PFSK-1 (cell line): ENCODE measurements around the gene ENC1.

Source experiments
- FOXP2 ChIP-seq: optimal IDR thresholded peaks from 2 replicates; pipeline ENCODE3; 2011; ENCODE audit warnings: borderline replicate concordance, control low read depth, inconsistent platforms; ENCODE audit not compliant: insufficient read depth; ENCODE audit errors: extremely low read length, extremely low read depth
- POLR2AphosphoS5 ChIP-seq: IDR thresholded peaks from 2 replicates; pipeline ENCODE4 v1.6.1; 2012; ENCODE audit warnings: low read depth, mild to moderate bottlenecking, control low read depth, low read length, moderate library complexity
- SIN3A ChIP-seq: IDR thresholded peaks from 2 replicates; pipeline ENCODE4 v1.6.1; 2012; ENCODE audit warnings: mild to moderate bottlenecking, low read length, moderate library complexity, borderline replicate concordance; ENCODE audit not compliant: insufficient read depth
- TAF1 ChIP-seq: IDR thresholded peaks from 2 replicates; pipeline ENCODE4 v1.6.1; 2012; ENCODE audit warnings: low read length, control low read depth, borderline replicate concordance; ENCODE audit not compliant: insufficient read depth
- TF ChIP-seq, protein P1 (sequence below), 2 experiments: IDR thresholded peaks; 2 replicates each; pipeline versions ENCODE4 v1.6.1 to v1.8.0; 2011 to 2012; ENCODE audit warnings: low read depth in 2 of 2, low read length in 2 of 2, control low read depth in 1 of 2, inconsistent platforms in 1 of 2, mild to moderate bottlenecking in 1 of 2, moderate library complexity in 1 of 2; ENCODE audit not compliant: insufficient read depth in 1 of 2

Gene ENC1

DNA sequence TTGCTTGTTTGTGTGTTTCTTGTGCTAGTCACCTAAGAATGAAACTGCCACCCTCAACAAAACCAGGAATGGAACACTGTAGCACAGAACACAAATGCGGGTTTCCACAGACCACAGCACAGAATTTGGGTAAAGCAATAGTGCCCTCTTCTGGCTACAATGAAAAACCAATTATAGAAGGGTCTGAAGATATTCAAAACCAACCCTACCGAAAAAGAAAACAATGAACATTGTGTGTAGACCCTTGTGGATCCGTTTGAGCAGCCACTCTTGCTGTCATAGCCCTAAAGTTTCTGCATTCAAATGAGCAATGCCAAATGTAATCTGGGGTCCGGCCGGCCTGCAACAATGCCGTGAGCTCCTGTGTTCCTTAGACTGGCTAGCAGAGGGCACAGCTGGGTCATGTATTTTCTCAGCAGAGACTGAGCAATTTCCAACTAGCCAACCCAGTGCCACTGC, 8.3 kb upstream of the ENC1 start:
- TF ChIP-seq SIN3A (no peak), TAF1 (no peak), POLR2AphosphoS5 (no peak), FOXP2 (no peak)
- TF ChIP-seq, protein P1, sequence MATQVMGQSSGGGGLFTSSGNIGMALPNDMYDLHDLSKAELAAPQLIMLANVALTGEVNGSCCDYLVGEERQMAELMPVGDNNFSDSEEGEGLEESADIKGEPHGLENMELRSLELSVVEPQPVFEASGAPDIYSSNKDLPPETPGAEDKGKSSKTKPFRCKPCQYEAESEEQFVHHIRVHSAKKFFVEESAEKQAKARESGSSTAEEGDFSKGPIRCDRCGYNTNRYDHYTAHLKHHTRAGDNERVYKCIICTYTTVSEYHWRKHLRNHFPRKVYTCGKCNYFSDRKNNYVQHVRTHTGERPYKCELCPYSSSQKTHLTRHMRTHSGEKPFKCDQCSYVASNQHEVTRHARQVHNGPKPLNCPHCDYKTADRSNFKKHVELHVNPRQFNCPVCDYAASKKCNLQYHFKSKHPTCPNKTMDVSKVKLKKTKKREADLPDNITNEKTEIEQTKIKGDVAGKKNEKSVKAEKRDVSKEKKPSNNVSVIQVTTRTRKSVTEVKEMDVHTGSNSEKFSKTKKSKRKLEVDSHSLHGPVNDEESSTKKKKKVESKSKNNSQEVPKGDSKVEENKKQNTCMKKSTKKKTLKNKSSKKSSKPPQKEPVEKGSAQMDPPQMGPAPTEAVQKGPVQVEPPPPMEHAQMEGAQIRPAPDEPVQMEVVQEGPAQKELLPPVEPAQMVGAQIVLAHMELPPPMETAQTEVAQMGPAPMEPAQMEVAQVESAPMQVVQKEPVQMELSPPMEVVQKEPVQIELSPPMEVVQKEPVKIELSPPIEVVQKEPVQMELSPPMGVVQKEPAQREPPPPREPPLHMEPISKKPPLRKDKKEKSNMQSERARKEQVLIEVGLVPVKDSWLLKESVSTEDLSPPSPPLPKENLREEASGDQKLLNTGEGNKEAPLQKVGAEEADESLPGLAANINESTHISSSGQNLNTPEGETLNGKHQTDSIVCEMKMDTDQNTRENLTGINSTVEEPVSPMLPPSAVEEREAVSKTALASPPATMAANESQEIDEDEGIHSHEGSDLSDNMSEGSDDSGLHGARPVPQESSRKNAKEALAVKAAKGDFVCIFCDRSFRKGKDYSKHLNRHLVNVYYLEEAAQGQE (IDR thresholded peaks at IDR 0.05; ENCODE audit: insufficient read depth in 1 of 2, low read depth in 2 of 2, low read length in 2 of 2): no peak

DNA sequence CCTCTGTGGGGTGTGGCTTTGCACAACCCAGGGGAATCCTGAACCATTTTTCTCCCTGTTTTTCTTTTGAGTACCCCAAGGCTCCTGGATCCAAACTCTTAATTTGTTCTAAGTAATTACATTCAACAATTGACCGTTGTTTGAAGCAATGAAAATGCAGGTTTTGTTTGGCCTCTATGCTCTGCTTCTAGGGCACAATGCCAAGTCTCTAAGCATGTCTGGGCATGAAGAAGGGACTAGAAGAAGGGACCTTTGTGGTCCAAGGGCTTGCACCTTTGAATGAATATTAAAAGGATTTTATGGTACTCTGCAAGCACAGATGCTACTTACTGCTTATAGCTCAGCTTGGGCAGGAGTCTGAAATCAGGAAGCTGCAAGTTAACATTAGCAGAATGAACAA, 6.6 kb upstream of the ENC1 start:
- TF ChIP-seq TAF1: no peak
- no peak for TF ChIP-seq POLR2AphosphoS5
- TF ChIP-seq, protein P1 (IDR thresholded peaks at IDR 0.05; ENCODE audit: insufficient read depth in 1 of 2, low read depth in 2 of 2, low read length in 2 of 2): no peak
- TF ChIP-seq FOXP2: no peak
- TF ChIP-seq SIN3A: no peak

DNA sequence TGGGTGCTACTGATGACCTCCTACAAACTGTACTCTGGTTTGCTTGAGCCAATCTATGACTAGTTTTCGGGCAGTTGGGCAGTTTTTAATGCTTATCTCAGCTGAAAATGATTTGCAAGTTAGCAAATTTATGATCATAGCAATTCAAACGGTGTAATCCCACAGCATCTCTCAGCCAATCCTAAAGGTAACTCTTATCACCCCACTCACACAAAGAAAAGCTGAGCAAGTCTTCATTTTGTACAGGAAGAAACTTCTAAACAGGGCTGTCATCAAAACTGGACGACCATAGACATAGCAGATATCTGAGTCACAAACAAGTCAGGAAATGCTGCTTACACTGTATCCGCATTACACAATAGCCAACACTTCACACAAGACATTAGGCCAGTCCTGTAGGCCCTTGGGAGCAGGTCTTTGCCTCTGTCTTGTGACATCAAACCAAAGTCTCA, 2.6 kb upstream of the ENC1 start:
- TF ChIP-seq TAF1 (no peak), FOXP2 (no peak), SIN3A (no peak), POLR2AphosphoS5 (no peak)
- TF ChIP-seq, protein P1 (IDR thresholded peaks at IDR 0.05; ENCODE audit: insufficient read depth in 1 of 2, low read depth in 2 of 2, low read length in 2 of 2): no peak

DNA sequence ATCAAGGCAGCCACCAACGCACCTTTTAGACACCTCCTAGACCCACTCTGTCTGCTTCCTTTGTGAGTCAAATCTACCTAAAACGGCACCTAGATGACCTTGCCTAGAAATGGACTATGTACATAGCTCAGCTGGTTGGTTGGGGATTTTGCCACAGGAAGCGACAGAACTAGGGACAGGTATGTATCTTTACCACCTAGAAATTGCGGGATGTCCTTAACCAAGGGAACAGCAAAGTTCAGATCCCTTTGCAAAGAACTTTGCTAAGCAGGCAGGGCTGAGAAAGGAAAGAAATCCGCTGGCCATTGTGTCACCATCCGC, 2.0 kb upstream of the ENC1 start:
- TF ChIP-seq FOXP2: no peak
- TF ChIP-seq, protein P1 (IDR thresholded peaks at IDR 0.05; ENCODE audit: insufficient read depth in 1 of 2, low read depth in 2 of 2, low read length in 2 of 2): no peak
- no peak for TF ChIP-seq SIN3A
- no peak for TF ChIP-seq TAF1
- TF ChIP-seq POLR2AphosphoS5: no peak

DNA sequence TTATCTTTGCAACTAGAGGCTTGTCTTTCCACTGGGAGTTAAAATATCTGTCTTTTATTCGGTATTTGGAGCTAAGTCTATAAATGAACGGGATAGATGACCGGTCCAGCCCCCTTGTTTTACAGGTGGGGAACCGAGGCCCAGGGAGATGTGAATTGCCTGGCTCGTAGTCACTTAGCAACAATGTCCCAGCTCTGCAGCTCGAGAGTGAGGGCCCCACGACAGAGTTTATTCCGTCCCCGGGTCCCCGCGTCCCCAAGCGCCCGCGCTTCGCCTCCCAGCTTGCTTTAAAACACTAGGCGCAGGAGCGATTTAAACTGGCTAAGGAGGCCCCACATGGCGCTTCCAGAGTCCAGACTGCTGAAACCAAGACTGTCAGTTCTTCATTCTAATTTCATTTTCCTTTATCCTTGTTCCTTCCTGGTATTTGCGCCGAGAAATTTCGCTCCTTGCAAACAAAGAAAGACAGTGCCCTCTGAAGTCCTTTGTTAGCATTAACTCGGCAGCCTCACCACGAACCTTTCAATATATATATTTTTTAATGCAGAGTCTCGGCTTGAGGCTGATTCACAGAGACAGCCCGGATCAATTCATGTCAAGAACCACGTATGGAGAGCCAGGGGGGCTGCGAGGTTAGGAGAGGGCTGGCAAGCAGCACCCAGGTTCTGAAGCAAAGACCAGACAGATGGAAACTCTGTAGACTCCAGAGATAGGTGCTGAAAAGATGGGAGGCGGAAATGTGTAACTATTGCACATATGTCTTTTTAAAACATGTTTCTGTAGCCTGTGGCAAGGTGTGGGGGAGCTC, 1.4 kb upstream of the ENC1 start:
- TF ChIP-seq, protein P1 (IDR thresholded peaks at IDR 0.05; ENCODE audit: insufficient read depth in 1 of 2, low read depth in 2 of 2, low read length in 2 of 2): no peak
- TF ChIP-seq POLR2AphosphoS5 (no peak), TAF1 (no peak), FOXP2 (no peak), SIN3A (no peak)
